Fibroblast of skin of left biceps (primary cell): ENCODE data around the gene PTPRH.
"Not testable (repeated sequence)": the region's sequence is repeated elsewhere in the genome, so short reads cannot be mapped to it uniquely, and the experiment has no call there.

Experiments
- DNase-seq, 2 experiments: peaks; one replicate each; pipeline ENCODE4 v3.0.0-alpha.2; 2013; ENCODE audit warnings: low read depth in 2 of 2

Gene PTPRH

DNA sequence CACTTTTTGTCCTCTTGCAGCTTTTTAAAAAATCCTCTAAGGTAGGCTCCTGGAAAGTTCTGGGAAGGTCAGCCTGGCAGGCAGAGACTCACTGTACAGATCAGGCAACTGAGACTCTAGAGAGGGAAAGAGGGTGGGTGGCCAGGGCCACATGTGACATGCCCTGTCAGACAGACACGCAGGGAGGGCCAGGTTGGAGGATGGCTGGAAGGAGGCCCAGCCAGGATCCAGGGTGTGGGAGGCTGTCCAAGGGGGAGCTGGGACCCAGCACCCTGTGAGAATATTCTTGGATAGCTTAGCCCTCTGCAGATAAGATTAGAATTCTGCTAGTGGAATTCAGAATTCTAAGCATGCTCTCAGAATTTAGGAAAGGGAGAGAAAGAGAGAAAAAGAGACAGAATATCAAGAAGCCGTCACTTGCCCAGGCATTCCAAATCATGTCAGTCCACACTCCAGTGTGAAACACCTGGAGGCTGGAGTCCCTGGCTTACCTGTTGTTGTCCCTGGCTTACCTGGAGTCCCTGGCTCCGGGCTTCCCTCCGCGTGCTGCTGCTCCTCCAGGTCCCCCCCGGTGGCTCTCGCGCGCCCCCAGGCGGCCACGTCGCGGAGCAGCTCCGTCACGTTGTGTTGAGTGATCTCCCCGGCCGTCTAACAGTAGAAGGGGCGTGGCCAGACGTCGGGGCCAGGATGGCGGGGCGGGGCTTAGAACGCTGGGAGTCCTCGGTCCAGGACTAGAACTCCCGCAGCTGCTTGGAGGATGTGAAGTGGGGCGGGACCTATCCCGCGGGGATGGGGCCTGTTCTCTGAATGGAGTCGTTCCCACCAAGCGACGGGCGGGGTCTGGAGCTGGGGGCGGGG lies 48.9 kb downstream of the PTPRH start:
- DNase-seq, result peak in 1 of 2 experiments; percentile 46

DNA sequence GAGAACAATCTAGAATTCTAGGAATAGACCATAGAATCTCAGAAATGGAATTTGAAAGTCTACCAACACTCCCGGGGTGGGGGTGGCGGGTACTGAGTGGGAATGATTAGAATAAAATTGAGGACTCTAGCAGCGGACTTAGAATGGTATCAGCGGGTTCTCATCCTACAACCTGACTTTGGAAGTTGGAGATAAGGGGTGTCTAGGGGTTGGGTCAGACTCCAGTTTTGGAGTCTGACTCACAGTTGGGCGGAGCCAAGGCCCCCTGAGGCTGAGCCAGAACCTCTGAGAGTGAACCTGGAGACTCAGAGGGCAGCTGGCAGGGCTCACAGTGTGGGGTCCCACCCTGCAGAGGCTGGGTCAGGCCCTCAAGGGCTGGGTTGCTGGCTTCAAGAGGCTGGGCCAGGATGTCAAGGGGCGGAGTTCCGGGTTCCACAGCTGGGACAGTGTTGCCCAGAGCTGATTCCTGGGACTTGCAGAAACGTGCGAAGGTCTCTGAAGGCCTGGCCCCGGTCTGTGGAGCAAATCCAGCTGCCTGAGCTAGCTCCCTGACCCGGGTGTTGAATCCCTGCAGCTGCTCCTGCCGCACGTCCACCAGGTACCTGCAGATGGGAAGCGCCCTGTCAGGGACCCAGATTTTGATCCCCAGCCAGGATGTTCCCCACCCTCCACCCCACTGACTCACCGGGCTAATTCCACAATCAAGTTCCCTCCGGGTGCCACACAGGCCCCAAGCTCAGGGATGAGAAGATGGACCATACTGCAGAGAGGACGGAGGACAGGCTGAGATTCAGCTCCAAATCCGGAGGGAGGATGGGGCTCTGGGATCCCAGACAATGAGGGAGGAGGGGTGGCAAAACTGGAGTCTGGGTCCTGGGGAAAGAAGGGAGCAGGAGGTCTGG lies 50.2 kb downstream of the PTPRH start:
- no peak for DNase-seq

DNA sequence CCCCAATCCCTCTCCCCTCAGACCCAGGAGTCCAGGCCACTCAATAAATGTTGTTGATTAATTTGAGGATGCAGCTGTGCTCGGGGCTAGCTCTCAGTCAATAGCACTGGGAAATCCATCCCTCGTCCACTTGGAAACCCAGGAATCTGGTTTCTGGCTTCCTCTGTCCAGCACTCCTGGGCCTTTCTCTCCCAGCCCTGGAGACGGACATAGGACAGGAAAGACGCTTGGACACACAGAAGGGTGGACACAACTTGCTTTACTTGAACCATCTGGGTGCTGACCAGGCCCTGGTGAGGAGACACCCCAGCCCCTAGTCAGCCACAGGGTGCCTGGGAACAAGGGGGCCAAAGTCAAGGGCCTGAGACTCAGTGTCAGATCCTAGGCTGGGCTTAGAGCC lies 50.9 kb downstream of the PTPRH start:
- DNase-seq, result no peak

- DNase-seq, result no peak
Observed at GRCh38 chr19:55157064-55157908, 52.0 kb downstream of the PTPRH start, which contains the start of gene TNNI3. Gene TNNI3, minus strand, starts transcription at chr19:55157732. Its CDS starts 143 bp downstream, at chr19:55157589.

GRCh38 chr19:55156202-55157063 lies 52.9 kb downstream of the PTPRH start:
- DNase-seq, result no peak

GRCh38 chr19:55155784-55156183 lies 53.5 kb downstream of the PTPRH start:
- DNase-seq, result not testable (repeated sequence)

GRCh38 chr19:55153652-55154264 lies 55.5 kb downstream of the PTPRH start:
- DNase-seq, result no peak

- no peak for DNase-seq
Observed at GRCh38 chr19:55152017-55152416, 57.3 kb downstream of the PTPRH start.

GRCh38 chr19:55149078-55150003 lies 60.0 kb downstream of the PTPRH start, which contains the start of gene TNNT1:
Gene TNNT1, minus strand, starts transcription at chr19:55149206. Its CDS starts 2,049 bp downstream, at chr19:55147157.
- no peak for DNase-seq

GRCh38 chr19:55147545-55148251 lies 61.6 kb downstream of the PTPRH start:
- DNase-seq, result no peak

- DNase-seq, result no peak
Observed at GRCh38 chr19:55146705-55147273, 62.5 kb downstream of the PTPRH start.

- no peak for DNase-seq
Observed at GRCh38 chr19:55146078-55146704, 63.1 kb downstream of the PTPRH start.

- DNase-seq, result no peak
Observed at GRCh38 chr19:55145232-55145631, 64.1 kb downstream of the PTPRH start.

- DNase-seq, result no peak
Observed at GRCh38 chr19:55141696-55142095, 67.6 kb downstream of the PTPRH start.

- no peak for DNase-seq
Observed at GRCh38 chr19:55137915-55138314, 71.4 kb downstream of the PTPRH start.

DNA sequence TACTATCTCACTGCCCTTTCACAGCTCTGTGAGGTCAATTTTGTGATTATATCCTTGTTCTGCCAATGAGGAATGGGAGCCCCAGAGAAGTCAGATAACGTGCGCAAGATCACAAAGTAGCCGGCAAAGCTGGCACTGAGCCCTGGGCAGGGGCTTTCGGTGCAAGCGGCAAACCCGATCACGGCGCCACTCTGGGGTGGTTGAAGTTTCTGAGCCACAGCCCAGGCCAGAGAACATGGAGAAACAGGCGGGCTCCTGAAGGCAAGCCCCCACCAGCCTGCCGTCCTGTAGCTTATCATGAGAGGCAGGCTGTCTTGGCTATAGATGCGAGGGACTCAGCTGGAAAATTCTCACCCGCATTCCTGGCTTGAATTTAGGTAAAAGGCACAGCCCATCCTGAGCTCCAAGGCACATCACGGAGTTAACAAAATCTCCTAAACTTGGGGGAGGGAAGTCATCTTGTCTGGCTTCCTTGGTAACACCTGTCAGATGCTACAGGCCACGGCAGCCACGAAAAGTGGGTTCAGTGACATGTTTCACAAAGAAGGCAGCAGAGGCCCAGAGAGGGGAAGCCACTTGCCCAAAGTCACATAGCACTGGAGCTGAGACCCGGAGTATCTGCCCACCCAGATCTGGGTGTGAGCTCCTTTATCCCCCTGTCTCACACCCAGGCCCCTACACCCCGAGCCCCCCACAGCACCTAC lies 72.8 kb downstream of the PTPRH start:
- DNase-seq, result no peak

DNA sequence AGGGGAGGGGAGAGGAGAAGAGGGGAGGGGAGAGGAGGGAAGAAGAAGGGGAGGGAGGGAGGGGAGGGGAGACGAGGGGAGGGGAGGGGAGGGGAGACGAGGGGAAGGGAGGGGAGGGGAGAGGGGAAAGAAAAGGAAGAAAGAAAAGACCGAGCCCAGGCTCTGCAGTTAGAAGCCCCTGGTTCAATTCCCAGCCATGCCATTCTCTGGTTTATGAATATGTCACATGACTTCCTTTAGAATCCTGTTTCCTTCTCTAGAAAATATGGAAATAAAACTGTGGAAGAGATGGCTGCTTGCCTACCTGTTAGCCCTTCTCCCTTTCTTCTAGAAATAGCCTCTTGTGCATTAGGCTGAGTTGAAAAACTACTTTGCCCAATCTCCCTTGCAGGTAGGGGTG lies 74.6 kb downstream of the PTPRH start:
- DNase-seq, result no peak
